IMR-90 (cell line): ENCODE measurements around the gene TMEM131. TPM values are rescaled to one million over a fixed set of nuclear protein-coding genes. Genes with fewer than 3 reads are reported as not detected.

ENCODE experiments used
- ATAC-seq: fragments of 200-7000 bp; cut with Tn5 transposase; 2 replicates; pipeline ENCODE4 v1.9.1; 2020; ENCODE audit warnings: low read depth, mild to moderate bottlenecking, moderate library complexity
- BruUV-seq: library from RNA; stranded (reverse); fragments of 400-500 nt; replicated peaks from 2 replicates; lab custom pipeline; 2021; lab: Mats Ljungman, UMichigan
- CTCF ChIA-PET: fragments of 300-600 bp; formaldehyde crosslinking; extraction: SDS; loops from one replicate; lab custom pipeline; 2021; ENCODE audit warnings: antibody characterized with exemption; lab: Yijun Ruan, JAX
- POLR2A ChIA-PET: fragments of 300-600 bp; sonication (Branson Sonifier 250); formaldehyde crosslinking; loops from one replicate; lab custom pipeline; 2022; ENCODE audit warnings: antibody characterized with exemption; ENCODE audit not compliant: unreplicated experiment; lab: Charles Lee
- DNase-seq: peaks from one replicate; pipeline ENCODE4 v3.0.0; 2013
- H2AFZ ChIP-seq: replicated peaks from 2 replicates; pipeline ENCODE3; 2013; ENCODE audit warnings: low read length, mild to moderate bottlenecking; ENCODE audit not compliant: poor library complexity
- H2AK5ac ChIP-seq: 2 replicates; pipeline ENCODE4 v1.6.1; 2013; ENCODE audit warnings: low read depth, low read length, inconsistent platforms
- H2AK9ac ChIP-seq: replicated peaks from 2 replicates; pipeline ENCODE3; 2013; ENCODE audit warnings: mild to moderate bottlenecking, low read depth, low read length, moderate library complexity; ENCODE audit not compliant: poor library complexity
- H2BK120ac ChIP-seq: 2 replicates; pipeline ENCODE4 v1.6.1; 2013; ENCODE audit warnings: low read depth, low read length, inconsistent platforms
- H2BK15ac ChIP-seq: 3 replicates; pipeline ENCODE4 v1.6.1; 2013; ENCODE audit warnings: low read depth, low read length, inconsistent platforms
- H2BK20ac ChIP-seq: 2 replicates; pipeline ENCODE4 v1.6.1; 2013; ENCODE audit warnings: low read depth, mild to moderate bottlenecking, inconsistent platforms, low read length, moderate library complexity
- H2BK5ac ChIP-seq: 2 replicates; pipeline ENCODE4 v1.6.1; 2013; ENCODE audit warnings: mild to moderate bottlenecking, low read depth, low read length, inconsistent platforms; ENCODE audit not compliant: poor library complexity, severe bottlenecking
- H3K14ac ChIP-seq: replicated peaks from 2 replicates; pipeline ENCODE4 v1.6.1; 2013; ENCODE audit warnings: low read depth, low read length, inconsistent platforms
- H3K18ac ChIP-seq: 2 replicates; pipeline ENCODE4 v1.6.1; 2013; ENCODE audit warnings: low read depth, low read length, control low read depth
- H3K23ac ChIP-seq: 2 replicates; pipeline ENCODE4 v1.6.1; 2013; ENCODE audit warnings: low read depth, low read length, inconsistent platforms
- H3K27ac ChIP-seq: 2 replicates; pipeline ENCODE4 v1.5.1; 2013; ENCODE audit warnings: mild to moderate bottlenecking, control low read depth, low read length; ENCODE audit not compliant: insufficient read depth
- H3K27me3 ChIP-seq: 2 replicates; pipeline ENCODE4 v1.6.1; 2013; ENCODE audit warnings: low read length; ENCODE audit not compliant: control insufficient read depth, insufficient read depth
- H3K36me3 ChIP-seq: 2 replicates; pipeline ENCODE4 v1.6.1; 2013; ENCODE audit warnings: low read length, mixed read lengths; ENCODE audit not compliant: control insufficient read depth, insufficient read depth
- H3K4ac ChIP-seq: 2 replicates; pipeline ENCODE4 v1.6.1; 2013; ENCODE audit warnings: low read depth, low read length, inconsistent platforms
- H3K4me1 ChIP-seq: 2 replicates; pipeline ENCODE4 v1.6.1; 2013; ENCODE audit warnings: low read length, mixed read lengths; ENCODE audit not compliant: control insufficient read depth, insufficient read depth
- H3K4me2 ChIP-seq: 2 replicates; pipeline ENCODE4 v1.6.1; 2013; ENCODE audit warnings: low read depth, mild to moderate bottlenecking, control low read depth, low read length, moderate library complexity
- H3K4me3 ChIP-seq: 2 replicates; pipeline ENCODE4 v1.5.1; 2013; ENCODE audit warnings: low read depth, mild to moderate bottlenecking, control low read depth, low read length, moderate library complexity; ENCODE audit not compliant: insufficient read depth
- H3K56ac ChIP-seq: 2 replicates; pipeline ENCODE4 v1.6.1; 2013; ENCODE audit warnings: low read length, inconsistent platforms; ENCODE audit not compliant: insufficient read depth; ENCODE audit errors: extremely low read depth
- H3K79me1 ChIP-seq, 2 experiments: 2 replicates each; pipeline ENCODE4 v1.6.1; 2013; ENCODE audit warnings: low read length in 2 of 2, inconsistent platforms in 1 of 2, low read depth in 1 of 2
- H3K9ac ChIP-seq: 2 replicates; pipeline ENCODE4 v1.6.1; 2013; ENCODE audit warnings: low read depth, low read length, control low read depth
- H3K9me1 ChIP-seq: 2 replicates; pipeline ENCODE4 v1.6.1; 2013; ENCODE audit warnings: low read length, inconsistent platforms; ENCODE audit not compliant: insufficient read depth
- H3K9me3 ChIP-seq: 2 replicates; pipeline ENCODE4 v1.6.1; 2013; ENCODE audit warnings: low read length; ENCODE audit not compliant: control insufficient read depth, insufficient read depth
- H4K20me1 ChIP-seq: 2 replicates; pipeline ENCODE4 v1.6.1; 2013; ENCODE audit warnings: low read length, inconsistent platforms; ENCODE audit not compliant: insufficient read depth
- H4K5ac ChIP-seq: 2 replicates; pipeline ENCODE4 v1.6.1; 2013; ENCODE audit warnings: mild to moderate bottlenecking, low read depth, low read length, control low read depth
- H4K8ac ChIP-seq, 2 experiments: 2 replicates each; pipeline ENCODE4 v1.6.1; 2013; ENCODE audit warnings: low read depth in 2 of 2, low read length in 2 of 2, control low read depth in 1 of 2, inconsistent platforms in 1 of 2
- H4K91ac ChIP-seq: 2 replicates; pipeline ENCODE4 v1.6.1; 2013; ENCODE audit warnings: low read depth, low read length, inconsistent platforms; ENCODE audit not compliant: insufficient read depth
- BHLHE40 ChIP-seq: fragments of 150-350 bp; IDR thresholded peaks from 2 replicates; pipeline ENCODE4 v1.6.1; 2016; ENCODE audit warnings: mild to moderate bottlenecking, low read depth, low read length
- CEBPB ChIP-seq: IDR thresholded peaks from 2 replicates; pipeline ENCODE4 v1.6.1; 2012; ENCODE audit warnings: low read depth, low read length, improper control_type of control experiment
- CHD1 ChIP-seq: IDR thresholded peaks from 2 replicates; pipeline ENCODE4 v1.6.1; 2012; ENCODE audit warnings: low read depth, low read length, improper control_type of control experiment
- CTCF ChIP-seq: conservative IDR thresholded peaks from 2 replicates; pipeline ENCODE4 v1.5.1; 2012; ENCODE audit warnings: mild to moderate bottlenecking, low read depth, low read length, improper control_type of control experiment
- ELK1 ChIP-seq: fragments of 150-350 bp; IDR thresholded peaks from 2 replicates; pipeline ENCODE4 v1.6.1; 2016; ENCODE audit warnings: low read depth, mild to moderate bottlenecking, low read length, moderate library complexity, borderline replicate concordance
- FOS ChIP-seq: fragments of 150-350 bp; IDR thresholded peaks from 2 replicates; pipeline ENCODE4 v1.6.1; 2016; ENCODE audit warnings: low read depth, low read length
- MAFK ChIP-seq: IDR thresholded peaks from 2 replicates; pipeline ENCODE4 v1.6.1; 2012; ENCODE audit warnings: low read depth, low read length, improper control_type of control experiment
- MAZ ChIP-seq: IDR thresholded peaks from 2 replicates; pipeline ENCODE4 v1.6.1; 2012; ENCODE audit warnings: low read depth, mild to moderate bottlenecking, low read length, improper control_type of control experiment, moderate library complexity, borderline replicate concordance
- MXI1 ChIP-seq: IDR thresholded peaks from 2 replicates; pipeline ENCODE4 v1.6.1; 2012; ENCODE audit warnings: low read depth, mild to moderate bottlenecking, low read length, moderate library complexity, borderline replicate concordance
- NFE2L2 ChIP-seq: fragments of 150-350 bp; IDR thresholded peaks from 2 replicates; pipeline ENCODE4 v1.6.1; 2016; ENCODE audit warnings: low read depth, mild to moderate bottlenecking, low read length
- POLR2A ChIP-seq: IDR thresholded peaks from 2 replicates; pipeline ENCODE4 v1.6.1; 2012; ENCODE audit warnings: mild to moderate bottlenecking, low read depth, low read length
- RAD21 ChIP-seq: IDR thresholded peaks from 2 replicates; pipeline ENCODE4 v1.6.1; 2012; ENCODE audit warnings: low read length, improper control_type of control experiment
- RCOR1 ChIP-seq: IDR thresholded peaks from 2 replicates; pipeline ENCODE4 v1.6.1; 2012; ENCODE audit warnings: mild to moderate bottlenecking, low read length, improper control_type of control experiment; ENCODE audit not compliant: insufficient replicate concordance
- RFX5 ChIP-seq: IDR thresholded peaks from 2 replicates; pipeline ENCODE4 v1.8.0; 2012; ENCODE audit warnings: low read depth, mild to moderate bottlenecking, low read length, moderate library complexity
- SMC3 ChIP-seq: fragments of 150-350 bp; IDR thresholded peaks from 2 replicates; pipeline ENCODE4 v1.6.1; 2016; ENCODE audit warnings: low read depth, mild to moderate bottlenecking, antibody characterized with exemption, low read length, moderate library complexity
- USF2 ChIP-seq: fragments of 150-350 bp; IDR thresholded peaks from 2 replicates; pipeline ENCODE4 v1.6.1; 2017; ENCODE audit warnings: mild to moderate bottlenecking, antibody characterized with exemption, low read length, low read depth
- WGBS, 2 experiments: methylation state at CpG; one replicate each; pipeline versions ENCODE4 v1.1.5 to v1.1.7; 2013; ENCODE audit warnings: missing lambda C conversion rate in 2 of 2; ENCODE audit not compliant: insufficient read length in 1 of 2; ENCODE audit errors: extremely low coverage in 2 of 2; 5-methylcytosine and 5-hydroxymethylcytosine counted together
- dilution Hi-C: fragments of 300-500 bp; cut with HindIII; formaldehyde crosslinking; loops from one replicate; pipeline ENCODE4 v1.14.3; 2018; ENCODE audit warnings: low sequenced_read_pairs; ENCODE audit not compliant: unreplicated experiment
- in situ Hi-C: fragments of 300-500 bp; cut with MboI; formaldehyde crosslinking; loops from 3 replicates; pipeline ENCODE4 v1.14.3; 2019; ENCODE audit warnings: low sequenced_read_pairs, inconsistent platforms, mixed read lengths
- intact Hi-C: fragments of 100-400 bp; cut with micrococcal nuclease; formaldehyde crosslinking; loops from 2 replicates; pipeline ENCODE4 v1.10.0; 2022
- polyA plus RNA-seq, 3 experiments: library from polyadenylated mRNA; depleted of rRNA; stranded (reverse); fragments of >200 nt; gene quantifications; 2 replicates each; pipeline ENCODE4 v1.2.3, GENCODE V29; 2012; ENCODE audit warnings: low replicate concordance in 1 of 3
- total RNA-seq: library from RNA; depleted of rRNA; stranded (reverse); fragments of >200 nt; gene quantifications from 2 replicates; pipeline ENCODE4 v1.2.3, GENCODE V29; 2012

Gene TMEM131
- total and polyA plus RNA-seq, 2 of the 4 experiments (the other 2 are of a cell fraction): 13.3 to 14.0 TPM

GRCh38 chr2:98034745-98035144 is 39.0 kb upstream of the TMEM131 start:
- dilution Hi-C loops: no loop called here
- Histone ChIP-seq H3K27ac (no peak overlapping the region), H2BK120ac (no peak overlapping the region), H3K36me3 (no peaks in the 10 kb centered on the region), H4K91ac (no peak overlapping the region), H2BK20ac (no peak overlapping the region), H4K5ac (no peak overlapping the region), H3K18ac (no peak overlapping the region), H4K8ac (no peak overlapping the region), H3K9ac (no peak overlapping the region), H2BK5ac (no peak overlapping the region), H3K27me3 (peaks cover 14% of the 10 kb centered on the region), H3K4me2 (no peak overlapping the region), H2AFZ (no peak overlapping the region), H3K9me1 (no peaks in the 10 kb centered on the region), H3K56ac (no peak overlapping the region), H3K4me1 (no peaks in the 10 kb centered on the region), H3K4me3 (no peak overlapping the region), H3K23ac (no peak overlapping the region), H2AK5ac (no peak overlapping the region), H4K20me1 (no peaks in the 10 kb centered on the region), H2BK15ac (no peak overlapping the region), H3K9me3 (no peaks in the 10 kb centered on the region), H3K14ac (no peak overlapping the region), H3K79me1 (no peaks in the 10 kb centered on the region), H3K4ac (no peak overlapping the region), H2AK9ac (no peak overlapping the region)
- 0% methylated on average over 1 of the region's 14 CpGs; no CpG with 5 or more reads in 1 of the 2 experiments for WGBS, 2 experiments
- intact Hi-C loops: no loop called here
- DNase-seq (no peak), ATAC-seq (no peak)
- BruUV-seq: no TSS peak
- TF ChIP-seq ELK1 (no peak), NFE2L2 (no peak), BHLHE40 (no peak), CEBPB (no peak), RAD21 (no peak), FOS (no peak), SMC3 (no peak), RFX5 (no peak), RCOR1 (no peak), MAZ (no peak), USF2 (no peak), CHD1 (no peak), POLR2A (no peak), CTCF (no peak), MAFK (no peak), MXI1 (no peak)
- in situ Hi-C loops: no loop called here
- ChIA-PET CTCF (no interaction called here), POLR2A (no interaction called here)
